B cell (primary cell): ENCODE data around the gene CPSF2. TPM values are rescaled to one million over a fixed set of nuclear protein-coding genes. Genes with fewer than 3 reads are reported as not detected.
"Not testable (repeated sequence)": the region's sequence is repeated elsewhere in the genome, so short reads cannot be mapped to it uniquely, and the experiment has no call there.

Source experiments
- ATAC-seq: fragments of 200-7000 bp; cut with Tn5 transposase; one replicate; pipeline ENCODE4 v1.10.0; 2021; ENCODE audit warnings: low read depth, mild to moderate bottlenecking, moderate number of reproducible peaks, moderate library complexity
- CTCF ChIA-PET: fragments of 350-600 bp; sonication (Branson Sonifier 250); formaldehyde crosslinking; loops from one replicate; lab custom pipeline; 2021; ENCODE audit warnings: antibody characterized with exemption, inconsistent platforms; lab: Charles Lee
- POLR2A ChIA-PET: fragments of 350-600 bp; sonication (Branson Sonifier 250); formaldehyde crosslinking; loops from one replicate; lab custom pipeline; 2021; ENCODE audit warnings: antibody characterized with exemption; lab: Charles Lee
- DNase-seq: peaks from one replicate; pipeline ENCODE4 v3.0.0; 2013
- H2AFZ ChIP-seq: 2 replicates; pipeline ENCODE4 v1.6.1; 2012; ENCODE audit warnings: mild to moderate bottlenecking, low read depth, low read length; ENCODE audit not compliant: insufficient read depth, poor library complexity, severe bottlenecking
- H3K27ac ChIP-seq, 2 donors: 1 replicate in 1 of 2; 2 replicates in 1 of 2; pipeline ENCODE4 v1.5.1; 2012 to 2013; ENCODE audit warnings: low read length in 2 of 2, mild to moderate bottlenecking in 2 of 2, moderate library complexity in 1 of 2
- H3K27me3 ChIP-seq, 4 experiments: fragments of 200-600 bp in 1 of 4; sonication (generic) in 1 of 4; replicated peaks in 1 of 4; 1 replicate in 2 of 4; 2 replicates in 2 of 4; pipeline versions ENCODE4 v1.6.1 to v1.7.0; 2013 to 2016; ENCODE audit warnings: low read length in 3 of 4, mild to moderate bottlenecking in 2 of 4, mixed read lengths in 1 of 4, moderate library complexity in 1 of 4; ENCODE audit not compliant: insufficient read depth in 4 of 4, control insufficient read depth in 3 of 4; ENCODE audit errors: control extremely low read depth in 1 of 4
- H3K36me3 ChIP-seq, 2 experiments: replicated peaks in 1 of 2; 1 replicate in 1 of 2; 2 replicates in 1 of 2; pipeline versions ENCODE4 v1.6.1 to v1.7.1; 2013; ENCODE audit warnings: low read length in 1 of 2; ENCODE audit not compliant: insufficient read depth in 2 of 2, control insufficient read depth in 1 of 2; ENCODE audit errors: control extremely low read depth in 1 of 2, extremely low read depth in 1 of 2
- H3K4me1 ChIP-seq, 2 donors: fragments of 200-600 bp in 1 of 2; sonication (generic) in 1 of 2; 1 replicate in 1 of 2; 2 replicates in 1 of 2; pipeline versions ENCODE4 v1.5.1 to v1.6.1; 2013 to 2017; ENCODE audit warnings: low read length in 2 of 2; ENCODE audit not compliant: control insufficient read depth in 2 of 2, insufficient read depth in 2 of 2
- H3K4me2 ChIP-seq: replicated peaks from 2 replicates; pipeline ENCODE3; 2012; ENCODE audit warnings: mild to moderate bottlenecking, low read depth, low read length; ENCODE audit not compliant: poor library complexity, severe bottlenecking
- H3K4me3 ChIP-seq, 5 experiments: fragments of 200-600 bp in 1 of 5; sonication (generic) in 1 of 5; 1 replicate in 3 of 5; 2 replicates in 2 of 5; pipeline versions ENCODE4 v1.5.1 to v1.7.0; 2011 to 2016; ENCODE audit warnings: low read length in 4 of 5, mild to moderate bottlenecking in 4 of 5, low read depth in 2 of 5, control low read depth in 1 of 5, moderate library complexity in 1 of 5; ENCODE audit not compliant: insufficient read depth in 1 of 5; ENCODE audit errors: control extremely low read depth in 1 of 5, extremely low read depth in 1 of 5
- H3K79me2 ChIP-seq: fragments of 200-600 bp; sonication (generic); one replicate; pipeline ENCODE4 v1.6.0; 2016; ENCODE audit warnings: low read length; ENCODE audit not compliant: control insufficient read depth, insufficient read depth
- H3K9ac ChIP-seq: fragments of 200-600 bp; sonication (generic); 2 replicates; pipeline ENCODE4 v1.6.1; 2017; ENCODE audit warnings: mild to moderate bottlenecking, low read length, moderate library complexity
- H3K9me3 ChIP-seq, 3 donors: one replicate each; pipeline versions ENCODE4 v1.6.1 to v1.7.1; 2013; ENCODE audit warnings: low read length in 2 of 3; ENCODE audit not compliant: control insufficient read depth in 2 of 3, insufficient read depth in 1 of 3; ENCODE audit errors: control extremely low read depth in 1 of 3
- H4K20me1 ChIP-seq: 2 replicates; pipeline ENCODE4 v1.6.0; 2012; ENCODE audit warnings: mild to moderate bottlenecking, low read length; ENCODE audit not compliant: insufficient read depth, control insufficient read depth, poor library complexity, severe bottlenecking
- H3K27ac Mint-ChIP-seq: one replicate; pipeline ENCODE4 v1.8.0; 2021; ENCODE audit warnings: mixed read lengths
- H3K27me3 Mint-ChIP-seq: one replicate; pipeline ENCODE4 v1.8.0; 2021; ENCODE audit warnings: mixed read lengths
- H3K4me1 Mint-ChIP-seq: one replicate; pipeline ENCODE4 v1.8.0; 2021; ENCODE audit warnings: mixed read lengths
- H3K4me3 Mint-ChIP-seq: one replicate; pipeline ENCODE4 v1.8.0; 2021; ENCODE audit warnings: mixed read lengths
- H3K9me3 Mint-ChIP-seq: one replicate; pipeline ENCODE4 v1.8.0; 2022; ENCODE audit warnings: mixed read lengths; ENCODE audit not compliant: insufficient read depth
- CTCF ChIP-seq: fragments of 200-600 bp; IDR thresholded peaks from one replicate; pipeline ENCODE4 v1.8.0; 2022; ENCODE audit warnings: antibody characterized with exemption, mild to moderate bottlenecking
- EZH2 ChIP-seq: IDR thresholded peaks from 2 replicates; pipeline ENCODE4 v1.6.1; 2012; ENCODE audit warnings: borderline replicate concordance, low read depth, mild to moderate bottlenecking, moderate library complexity, low read length; ENCODE audit not compliant: insufficient read depth, poor library complexity, severe bottlenecking
- WGBS: methylation state at CpG from one replicate; pipeline ENCODE4 v1.1.5; 2013; ENCODE audit warnings: missing lambda C conversion rate; ENCODE audit not compliant: insufficient coverage; 5-methylcytosine and 5-hydroxymethylcytosine counted together
- intact Hi-C: fragments of 100-400 bp; cut with micrococcal nuclease; formaldehyde crosslinking; loops from one replicate; pipeline ENCODE4 v1.10.0; 2022
- polyA plus RNA-seq: library from polyadenylated mRNA; depleted of rRNA; stranded (reverse); fragments of >200 nt; gene quantifications from 2 replicates; pipeline ENCODE4 v1.2.3, GENCODE V29; 2012
- total RNA-seq, 2 donors: library from RNA; stranded (reverse); fragments of 120-200 nt in 1 of 2; gene quantifications; 1 replicate in 1 of 2; 2 replicates in 1 of 2; pipeline versions ENCODE4 v1.2.3 to v1.2.4, GENCODE V29; 2013 to 2022

The CPSF2 gene
- total and polyA plus RNA-seq, 2 donors (not counting 1 experiment from before 2014, with no cell fraction given): 5.2 to 42.6 TPM

- Histone ChIP-seq H3K9me3 (peaks cover 0 to 16% (median 0%) of the 10 kb centered on the region in 3 donors), H3K27ac (no peak overlapping the region), H2AFZ (no peak overlapping the region), H3K4me2 (no peak overlapping the region), H4K20me1 (no peaks in the 10 kb centered on the region), H3K79me2 (no peaks in the 10 kb centered on the region), H3K4me3 (no peak overlapping the region), H3K27me3 (no peaks in the 10 kb centered on the region), H3K4me1 (no peaks in the 10 kb centered on the region), H3K36me3 (no peaks in the 10 kb centered on the region), H3K9ac (no peak overlapping the region)
- no peak overlapping the region for H3K27ac Mint-ChIP-seq
- ATAC-seq (no peak), DNase-seq (no peak)
- peaks cover 4% of the 10 kb centered on the region for H3K27me3 Mint-ChIP-seq
- H3K4me1 Mint-ChIP-seq: no peaks in the 10 kb centered on the region
- intact Hi-C loops: no loop called here
- 100% methylated on average over 5 of the region's 6 CpGs for WGBS
- ChIA-PET CTCF (no interaction called here), POLR2A (no interaction called here)
- TF ChIP-seq CTCF (no peak), EZH2 (no peak)
- H3K9me3 Mint-ChIP-seq: peaks cover 5% of the 10 kb centered on the region
- H3K4me3 Mint-ChIP-seq: no peak overlapping the region
Measured at GRCh38 chr14:92185559-92185958, 63.8 kb downstream of the CPSF2 start.

- intact Hi-C loops, H3K27ac Mint-ChIP-seq, H3K27me3 Mint-ChIP-seq, H4K20me1 ChIP-seq, H3K36me3 ChIP-seq, H3K27me3 ChIP-seq, H3K4me1 ChIP-seq, H3K4me3 Mint-ChIP-seq, CTCF ChIA-PET, ATAC-seq, H3K4me3 ChIP-seq, POLR2A ChIA-PET, H3K27ac ChIP-seq, H3K4me1 Mint-ChIP-seq, H3K4me2 ChIP-seq, H3K9me3 Mint-ChIP-seq, H2AFZ ChIP-seq, H3K9ac ChIP-seq, DNase-seq, H3K79me2 ChIP-seq: not testable (repeated sequence)
- WGBS: 88% methylated on average over 21 of the region's 23 CpGs
- H3K9me3 ChIP-seq: peaks cover 0 to 18% (median 0%) of the 10 kb centered on the region in 3 donors
Measured at GRCh38 chr14:92187616-92188015, 65.8 kb downstream of the CPSF2 start.
